ENCODE data around the gene IL12RB1.
"Not testable (repeated sequence)": the region's sequence is repeated elsewhere in the genome, so short reads cannot be mapped to it uniquely, and the experiment has no call there.

Gene IL12RB1

GRCh38 chr19:18110609-18111232, 24.0 kb upstream of the IL12RB1 start:
- peak overlapping the region; percentile 70 for H3K4me3 ChIP-seq (ENCODE audit: low read depth, low read length)
- no peak for TF ChIP-seq CTCF (IDR thresholded peaks at IDR 0.05; ENCODE audit: low read depth, low read length)

GRCh38 chr19:18109733-18110608, 23.2 kb upstream of the IL12RB1 start:
- peak overlapping the region; percentile 70 for H3K4me3 ChIP-seq (ENCODE audit: low read depth, low read length)
- TF ChIP-seq CTCF (IDR thresholded peaks at IDR 0.05; ENCODE audit: low read depth, low read length), result no peak

- peak overlapping the region; percentile 70 for H3K4me3 ChIP-seq (ENCODE audit: low read depth, low read length)
- TF ChIP-seq CTCF (IDR thresholded peaks at IDR 0.05; ENCODE audit: low read depth, low read length), result no peak
Measured at GRCh38 chr19:18109341-18109732, 22.6 kb upstream of the IL12RB1 start.

GRCh38 chr19:18108897-18109296, 22.2 kb upstream of the IL12RB1 start:
- H3K4me3 ChIP-seq (ENCODE audit: low read depth, low read length), result no peak overlapping the region
- TF ChIP-seq CTCF (IDR thresholded peaks at IDR 0.05; ENCODE audit: low read depth, low read length), result no peak

- no peak for TF ChIP-seq CTCF (IDR thresholded peaks at IDR 0.05; ENCODE audit: low read depth, low read length)
- H3K4me3 ChIP-seq (ENCODE audit: low read depth, low read length), result no peak overlapping the region
Measured at GRCh38 chr19:18107235-18107634, 20.5 kb upstream of the IL12RB1 start.

GRCh38 chr19:18105259-18105658, 18.5 kb upstream of the IL12RB1 start:
- H3K4me3 ChIP-seq (ENCODE audit: low read depth, low read length), result not testable (repeated sequence)

GRCh38 chr19:18104793-18105131, 18.0 kb upstream of the IL12RB1 start:
- H3K4me3 ChIP-seq (ENCODE audit: low read depth, low read length), result peak overlapping the region; percentile 53
- no peak for TF ChIP-seq CTCF (IDR thresholded peaks at IDR 0.05; ENCODE audit: low read depth, low read length)

Measured in WI38 (cell line).